ENCODE measurements around the gene SHCBP1L.

DNA sequence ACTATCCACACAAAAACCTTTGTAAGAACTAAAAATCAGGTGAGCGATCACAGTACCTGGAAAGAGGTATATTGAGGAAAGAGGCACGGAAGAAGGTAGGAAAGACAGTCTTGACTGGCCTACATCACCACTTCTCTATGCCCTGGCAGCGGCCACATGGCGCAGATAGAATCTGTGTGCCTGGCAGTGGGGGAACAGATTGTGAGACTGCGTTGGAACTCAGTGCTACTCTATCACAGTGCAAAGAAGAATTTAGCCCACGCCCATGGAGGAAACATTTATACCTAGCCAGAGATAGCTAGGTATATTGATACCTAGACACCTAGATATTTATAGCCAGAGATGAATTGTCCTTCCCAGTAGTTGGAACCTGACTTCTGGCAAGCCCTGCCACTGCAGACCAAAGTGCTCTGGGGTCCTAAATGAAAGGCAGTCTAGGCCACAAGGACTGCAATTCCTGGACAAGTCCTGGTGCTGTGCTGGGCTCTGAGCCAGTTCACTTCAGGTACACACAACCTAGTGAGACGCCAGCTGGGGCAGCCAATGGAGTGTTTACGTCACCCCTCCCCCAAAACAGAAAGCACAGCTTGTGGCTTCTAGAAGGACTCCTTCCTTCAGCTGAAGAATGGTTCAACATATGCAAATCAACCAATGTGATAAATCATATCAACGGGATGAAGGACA is 61.9 kb downstream of the SHCBP1L start:
- TF ChIP-seq, protein P1, sequence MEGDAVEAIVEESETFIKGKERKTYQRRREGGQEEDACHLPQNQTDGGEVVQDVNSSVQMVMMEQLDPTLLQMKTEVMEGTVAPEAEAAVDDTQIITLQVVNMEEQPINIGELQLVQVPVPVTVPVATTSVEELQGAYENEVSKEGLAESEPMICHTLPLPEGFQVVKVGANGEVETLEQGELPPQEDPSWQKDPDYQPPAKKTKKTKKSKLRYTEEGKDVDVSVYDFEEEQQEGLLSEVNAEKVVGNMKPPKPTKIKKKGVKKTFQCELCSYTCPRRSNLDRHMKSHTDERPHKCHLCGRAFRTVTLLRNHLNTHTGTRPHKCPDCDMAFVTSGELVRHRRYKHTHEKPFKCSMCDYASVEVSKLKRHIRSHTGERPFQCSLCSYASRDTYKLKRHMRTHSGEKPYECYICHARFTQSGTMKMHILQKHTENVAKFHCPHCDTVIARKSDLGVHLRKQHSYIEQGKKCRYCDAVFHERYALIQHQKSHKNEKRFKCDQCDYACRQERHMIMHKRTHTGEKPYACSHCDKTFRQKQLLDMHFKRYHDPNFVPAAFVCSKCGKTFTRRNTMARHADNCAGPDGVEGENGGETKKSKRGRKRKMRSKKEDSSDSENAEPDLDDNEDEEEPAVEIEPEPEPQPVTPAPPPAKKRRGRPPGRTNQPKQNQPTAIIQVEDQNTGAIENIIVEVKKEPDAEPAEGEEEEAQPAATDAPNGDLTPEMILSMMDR (IDR thresholded peaks at IDR 0.05): no peak
- TF ChIP-seq POLR2A (IDR thresholded peaks at IDR 0.05) (no peak), EP300 (IDR thresholded peaks at IDR 0.05) (no peak)

Data from sigmoid colon (tissue), 4 donors.